HEK293 (cell line): ENCODE data around the gene PIP5KL1.
A peak's percentile ranks its signal among the peaks of the same experiment; 100 is the strongest.

Source experiments
- CTCF ChIA-PET: fragments of 350-600 bp; formaldehyde crosslinking; extraction: SDS; loops from one replicate; lab custom pipeline; 2021; ENCODE audit warnings: antibody characterized with exemption; lab: Yijun Ruan, JAX
- POLR2A ChIA-PET: fragments of 300-600 bp; formaldehyde crosslinking; extraction: SDS; loops from one replicate; lab custom pipeline; 2020; ENCODE audit warnings: antibody characterized with exemption, inconsistent platforms; lab: Yijun Ruan, JAX
- H3K27ac ChIP-seq: fragments of 200-500 bp; sonication (Bioruptor generic); 2 replicates; pipeline ENCODE4 v1.5.1; 2014; ENCODE audit warnings: low read depth, low read length, control low read depth, inconsistent platforms; ENCODE audit errors: extremely low read depth
- H3K36me3 ChIP-seq, 2 experiments: fragments of 200-500 bp in 1 of 2; sonication (Bioruptor generic) in 1 of 2; 1 replicate in 1 of 2; 2 replicates in 1 of 2; pipeline ENCODE4 v1.5.1; 2014 to 2017; ENCODE audit warnings: inconsistent platforms in 2 of 2, low read length in 2 of 2; ENCODE audit not compliant: control insufficient read depth in 2 of 2, insufficient read depth in 1 of 2
- H3K4me1 ChIP-seq: fragments of 200-500 bp; sonication (Bioruptor generic); 2 replicates; pipeline ENCODE4 v1.5.1; 2014; ENCODE audit warnings: mild to moderate bottlenecking, low read length, inconsistent platforms; ENCODE audit not compliant: control insufficient read depth, insufficient read depth
- H3K4me3 ChIP-seq: 2 replicates; pipeline ENCODE4 v1.5.1; 2011; ENCODE audit warnings: low read depth, mild to moderate bottlenecking, control low read depth, low read length, moderate library complexity
- H3K9me3 ChIP-seq: fragments of 200-500 bp; sonication (Bioruptor generic); 2 replicates; pipeline ENCODE4 v1.5.1; 2014; ENCODE audit warnings: low read depth, low read length, inconsistent platforms; ENCODE audit not compliant: control insufficient read depth, insufficient read depth
- BCL11A ChIP-seq: fragments of 450-650 bp; formaldehyde crosslinking; IDR thresholded peaks from 2 replicates; pipeline ENCODE4 v1.5.1; 2016; ENCODE audit warnings: low read depth, missing biosample characterization, missing genetic modification characterization
- SCRT2 ChIP-seq: fragments of 450-650 bp; formaldehyde crosslinking; IDR thresholded peaks from 2 replicates; pipeline ENCODE4 v1.5.1; 2016; ENCODE audit warnings: missing biosample characterization, missing genetic modification characterization
- SP3 ChIP-seq: fragments of 450-650 bp; formaldehyde crosslinking; IDR thresholded peaks from 2 replicates; pipeline ENCODE4 v1.5.1; 2016; ENCODE audit warnings: missing biosample characterization, missing genetic modification characterization
- TRIM28 ChIP-seq: IDR thresholded peaks from 2 replicates; pipeline ENCODE4 v1.6.1; 2011; ENCODE audit warnings: low read length, control low read depth, borderline replicate concordance
- ZBTB1 ChIP-seq: fragments of 450-650 bp; formaldehyde crosslinking; IDR thresholded peaks from 2 replicates; pipeline ENCODE4 v1.5.1; 2016; ENCODE audit warnings: missing biosample characterization, missing genetic modification characterization
- ZBTB17 ChIP-seq: fragments of 450-650 bp; formaldehyde crosslinking; IDR thresholded peaks from 2 replicates; pipeline ENCODE4 v1.5.1; 2016; ENCODE audit warnings: missing biosample characterization, missing genetic modification characterization
- ZEB2 ChIP-seq: fragments of 450-650 bp; formaldehyde crosslinking; IDR thresholded peaks from 2 replicates; pipeline ENCODE4 v1.5.1; 2016; ENCODE audit warnings: missing biosample characterization, missing genetic modification characterization
- ZNF140 ChIP-seq: fragments of 450-650 bp; formaldehyde crosslinking; IDR thresholded peaks from 2 replicates; pipeline ENCODE4 v1.5.1; 2016; ENCODE audit warnings: missing biosample characterization, missing genetic modification characterization
- ZNF148 ChIP-seq: fragments of 450-650 bp; formaldehyde crosslinking; IDR thresholded peaks from 2 replicates; pipeline ENCODE4 v1.5.0; 2017; ENCODE audit warnings: missing biosample characterization, missing genetic modification characterization, borderline replicate concordance
- ZNF184 ChIP-seq: fragments of 450-650 bp; IDR thresholded peaks from 2 replicates; pipeline ENCODE4 v1.5.1; 2018; ENCODE audit warnings: missing biosample characterization, mild to moderate bottlenecking, missing genetic modification characterization
- ZNF366 ChIP-seq: fragments of 450-650 bp; formaldehyde crosslinking; conservative IDR thresholded peaks from 2 replicates; pipeline ENCODE4 v1.5.1; 2016; ENCODE audit warnings: missing biosample characterization, missing genetic modification characterization
- ZNF423 ChIP-seq: fragments of 450-650 bp; formaldehyde crosslinking; IDR thresholded peaks from 2 replicates; pipeline ENCODE4 v1.5.1; 2016; ENCODE audit warnings: missing biosample characterization, missing genetic modification characterization
- ZNF549 ChIP-seq: fragments of 450-650 bp; IDR thresholded peaks from 2 replicates; pipeline ENCODE4 v1.5.1; 2018; ENCODE audit warnings: missing biosample characterization, missing genetic modification characterization, mild to moderate bottlenecking, inconsistent platforms, moderate library complexity
- ZNF610 ChIP-seq: fragments of 450-650 bp; formaldehyde crosslinking; IDR thresholded peaks from 2 replicates; pipeline ENCODE4 v1.5.1; 2016; ENCODE audit warnings: missing biosample characterization, missing genetic modification characterization, borderline replicate concordance
- ZNF645 ChIP-seq: fragments of 450-650 bp; formaldehyde crosslinking; IDR thresholded peaks from 2 replicates; pipeline ENCODE4; 2016; ENCODE audit warnings: missing biosample characterization, missing genetic modification characterization
- ZNF707 ChIP-seq: fragments of 450-650 bp; formaldehyde crosslinking; IDR thresholded peaks from 2 replicates; pipeline ENCODE4 v1.5.1; 2016; ENCODE audit warnings: missing biosample characterization, missing genetic modification characterization
- ZNF768 ChIP-seq: fragments of 450-650 bp; formaldehyde crosslinking; IDR thresholded peaks from 2 replicates; pipeline ENCODE4 v1.5.1; 2018; ENCODE audit warnings: missing biosample characterization, mild to moderate bottlenecking, missing genetic modification characterization
- ZNF777 ChIP-seq: fragments of 450-650 bp; formaldehyde crosslinking; IDR thresholded peaks from 2 replicates; pipeline ENCODE4 v1.5.1; 2017; ENCODE audit warnings: missing biosample characterization, missing genetic modification characterization, borderline replicate concordance
- ZNF837 ChIP-seq: fragments of 450-650 bp; formaldehyde crosslinking; IDR thresholded peaks from 2 replicates; pipeline ENCODE4 v1.5.1; 2016; ENCODE audit warnings: missing biosample characterization, missing genetic modification characterization
- TF ChIP-seq, protein P1 (sequence below): fragments of 450-650 bp; formaldehyde crosslinking; IDR thresholded peaks from 2 replicates; pipeline ENCODE4 v1.5.1; 2016; ENCODE audit warnings: missing biosample characterization, missing genetic modification characterization

Gene PIP5KL1

GRCh38 chr9:127974001-127974768, 43.6 kb upstream of the PIP5KL1 start:
- ChIA-PET CTCF (no interaction called here), POLR2A (interaction anchor here (0.8 kb wide), 1 partner anchor 8 kb away, joined by 6 read pairs; no protein-coding TSS in a partner anchor)
- Histone ChIP-seq H3K36me3 (peaks cover 0 to 3% of the 10 kb centered on the region in 2 experiments; a peak in 1 of 3 replicates), H3K4me3 (no peak overlapping the region), H3K9me3 (no peaks in the 10 kb centered on the region), H3K27ac (no peak overlapping the region), H3K4me1 (peaks cover 20% of the 10 kb centered on the region)
- TF ChIP-seq BCL11A (tag by site-specific recombination) (no peak), SCRT2 (tag by site-specific recombination) (0 out of 2 replicates have a peak, but pooled peaks have one; percentile 38)
- TF ChIP-seq, protein P1, sequence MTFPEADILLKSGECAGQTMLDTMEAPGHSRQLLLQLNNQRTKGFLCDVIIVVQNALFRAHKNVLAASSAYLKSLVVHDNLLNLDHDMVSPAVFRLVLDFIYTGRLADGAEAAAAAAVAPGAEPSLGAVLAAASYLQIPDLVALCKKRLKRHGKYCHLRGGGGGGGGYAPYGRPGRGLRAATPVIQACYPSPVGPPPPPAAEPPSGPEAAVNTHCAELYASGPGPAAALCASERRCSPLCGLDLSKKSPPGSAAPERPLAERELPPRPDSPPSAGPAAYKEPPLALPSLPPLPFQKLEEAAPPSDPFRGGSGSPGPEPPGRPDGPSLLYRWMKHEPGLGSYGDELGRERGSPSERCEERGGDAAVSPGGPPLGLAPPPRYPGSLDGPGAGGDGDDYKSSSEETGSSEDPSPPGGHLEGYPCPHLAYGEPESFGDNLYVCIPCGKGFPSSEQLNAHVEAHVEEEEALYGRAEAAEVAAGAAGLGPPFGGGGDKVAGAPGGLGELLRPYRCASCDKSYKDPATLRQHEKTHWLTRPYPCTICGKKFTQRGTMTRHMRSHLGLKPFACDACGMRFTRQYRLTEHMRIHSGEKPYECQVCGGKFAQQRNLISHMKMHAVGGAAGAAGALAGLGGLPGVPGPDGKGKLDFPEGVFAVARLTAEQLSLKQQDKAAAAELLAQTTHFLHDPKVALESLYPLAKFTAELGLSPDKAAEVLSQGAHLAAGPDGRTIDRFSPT = no peak

- peaks cover 0 to 3% of the 10 kb centered on the region in 2 experiments; a peak in 1 of 3 replicates for H3K36me3 ChIP-seq
- CTCF ChIA-PET = interaction anchor here (0.6 kb wide), 1 partner anchor 17 kb away, joined by 6 read pairs; no protein-coding TSS in a partner anchor
- TF ChIP-seq TRIM28 = no peak
- TF ChIP-seq, protein P1 = peak; percentile 50; the same call in 1 of the 2 replicates
- no peak for TF ChIP-seq ZNF777 (tag by site-specific recombination)
- no peak overlapping the region for H3K27ac ChIP-seq
- H3K4me3 ChIP-seq = no peak overlapping the region
- POLR2A ChIA-PET = no interaction called here
- H3K9me3 ChIP-seq = no peaks in the 10 kb centered on the region
- peaks cover 21% of the 10 kb centered on the region for H3K4me1 ChIP-seq
Observed at GRCh38 chr9:127973169-127974000, 42.8 kb upstream of the PIP5KL1 start.

- no peak overlapping the region for H3K4me3 ChIP-seq
- H3K27ac ChIP-seq = no peak overlapping the region
- ChIA-PET POLR2A (no interaction called here), CTCF (interaction anchor here (0.6 to 1.1 kb wide), 2 partner anchors 29 to 150 kb away, joined by 3 read pairs; no protein-coding TSS in a partner anchor)
- H3K4me1 ChIP-seq = peaks cover 18% of the 10 kb centered on the region
- peaks cover 0 to 3% of the 10 kb centered on the region in 2 experiments; a peak in 1 of 3 replicates for H3K36me3 ChIP-seq
- no peaks in the 10 kb centered on the region for H3K9me3 ChIP-seq
- TF ChIP-seq ZNF366 (tag by site-specific recombination) (no peak), ZNF423 (no peak), ZEB2 (no peak), ZNF707 (tag by site-specific recombination) (no peak), ZBTB17 (no peak), ZNF610 (tag by site-specific recombination) (no peak), ZNF148 (tag by site-specific recombination) (no peak), ZNF645 (tag by site-specific recombination) (no peak), ZNF549 (no peak), ZBTB1 (tag by site-specific recombination) (no peak), SP3 (tag by site-specific recombination) (no peak), ZNF140 (tag by site-specific recombination) (no peak), ZNF768 (no peak), ZNF184 (tag by site-specific recombination) (no peak), ZNF837 (tag by site-specific recombination) (no peak)
Observed at GRCh38 chr9:127972236-127972871, 41.8 kb upstream of the PIP5KL1 start.
